ENCODE data around the gene OGFRL1. TPM values are rescaled to one million over a fixed set of nuclear protein-coding genes. Genes with fewer than 3 reads are reported as not detected.
A peak's percentile ranks its signal among the peaks of the same experiment; 100 is the strongest.
"Not testable (repeated sequence)": the region's sequence is repeated elsewhere in the genome, so short reads cannot be mapped to it uniquely, and the experiment has no call there.

OGFRL1 gene
- polyA plus RNA-seq, 1 donor from 2014 or later: 2.7 TPM

DNA sequence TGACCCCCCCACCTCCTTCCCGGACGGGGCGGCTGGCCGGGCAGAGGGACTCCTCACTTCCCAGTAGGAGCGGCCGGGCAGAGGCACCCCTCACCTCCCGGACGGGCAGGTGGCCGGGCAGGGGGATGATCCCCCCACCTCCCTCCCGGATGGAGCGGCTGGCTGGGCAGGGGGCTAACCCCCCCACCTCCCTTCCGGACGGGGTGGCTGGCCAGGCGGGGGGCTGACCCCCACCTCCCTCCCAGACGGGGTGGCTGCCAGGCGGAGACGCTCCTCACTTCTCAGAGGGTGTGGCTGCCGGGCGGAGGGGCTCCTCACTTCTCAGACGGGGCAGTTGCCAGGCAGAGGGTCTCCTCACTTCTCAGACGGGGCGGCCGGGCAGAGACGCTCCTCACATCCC lies 22.2 kb upstream of the OGFRL1 start:
- not testable (repeated sequence) for H3K27me3 Mint-ChIP-seq, H3K36me3 Mint-ChIP-seq, H3K9me3 Mint-ChIP-seq, H3K4me1 Mint-ChIP-seq, H3K4me3 Mint-ChIP-seq, H3K27ac Mint-ChIP-seq

DNA sequence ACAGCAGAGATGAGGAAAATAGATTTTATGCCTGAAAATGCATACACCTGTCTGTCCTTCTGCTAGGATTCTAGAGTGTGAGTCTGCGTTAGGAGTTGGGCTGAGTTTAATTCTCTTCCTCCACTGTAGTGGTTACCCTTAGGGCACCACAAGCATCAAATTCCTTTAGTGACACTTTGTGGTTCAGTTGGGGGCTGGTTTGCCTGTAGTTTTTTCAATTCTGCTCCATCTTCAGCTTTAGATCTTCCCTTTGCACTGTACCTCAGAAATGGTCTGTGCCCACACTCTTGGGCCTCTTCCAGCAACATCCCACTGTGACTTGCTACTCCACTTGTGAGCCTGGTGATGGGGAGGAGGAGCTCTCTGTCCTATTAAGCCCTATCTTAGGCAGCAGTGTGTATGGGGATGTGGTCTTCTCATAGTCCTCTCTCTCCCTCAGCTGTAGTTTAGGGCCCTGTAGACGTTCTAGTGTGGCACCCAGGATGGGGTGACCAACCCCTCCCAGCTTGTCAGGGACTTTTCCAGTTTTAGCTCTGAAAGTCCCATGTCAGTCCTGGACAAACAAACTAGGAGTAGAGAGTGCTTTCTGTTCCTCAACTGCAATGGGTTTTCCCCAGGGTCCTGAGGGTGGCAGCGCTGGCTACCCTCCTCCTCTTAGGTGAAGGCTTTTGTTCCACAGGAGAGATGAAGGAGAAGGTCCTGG lies 19.7 kb upstream of the OGFRL1 start:
- Mint-ChIP-seq H3K4me3 (no peak overlapping the region), H3K36me3 (no peaks in the 10 kb centered on the region), H3K4me1 (peaks cover 0 to 7% (median 0%) of the 10 kb centered on the region in 3 donors), H3K27me3 (peaks cover 4% of the 10 kb centered on the region), H3K27ac (no peak overlapping the region), H3K9me3 (peaks cover 0 to 6% (median 0%) of the 10 kb centered on the region in 3 donors)

DNA sequence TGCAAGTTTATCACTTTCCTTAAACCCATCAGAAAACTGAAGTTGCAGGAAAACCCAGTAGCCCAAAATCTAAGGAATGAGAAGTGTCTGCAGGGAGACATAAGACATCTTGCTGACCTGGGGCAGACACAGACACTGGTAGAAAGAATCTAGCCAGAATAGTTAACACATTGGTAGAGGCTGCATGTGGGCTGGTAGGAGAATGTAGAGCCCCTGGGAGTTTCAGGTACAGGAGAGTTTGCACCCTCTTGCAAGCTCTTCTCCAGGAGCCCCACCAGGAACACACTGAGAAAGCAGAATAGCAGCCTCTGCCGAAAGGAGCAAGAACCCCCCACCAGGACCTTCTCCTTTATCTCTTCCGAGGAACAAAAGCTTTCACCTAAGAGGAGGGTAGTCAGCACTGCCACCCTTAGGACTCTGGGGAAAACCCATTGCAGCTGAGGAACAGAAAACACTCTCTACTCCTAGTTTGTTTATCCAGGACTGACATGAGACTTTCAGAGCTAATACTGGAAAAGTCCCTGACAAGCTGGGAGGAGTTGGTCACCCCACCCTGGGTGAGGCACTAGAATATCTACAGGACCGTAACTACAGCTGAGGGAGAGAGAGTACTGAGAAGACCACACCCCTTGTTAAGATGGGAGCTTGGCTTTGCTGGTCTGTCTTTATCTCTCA lies 10.5 kb upstream of the OGFRL1 start:
- peaks cover 5% of the 10 kb centered on the region for H3K36me3 Mint-ChIP-seq
- peaks cover 0 to 3% (median 0%) of the 10 kb centered on the region in 3 donors for H3K9me3 Mint-ChIP-seq
- no peak overlapping the region for H3K27ac Mint-ChIP-seq
- peaks cover 3 to 5% (median 5%) of the 10 kb centered on the region in 3 donors for H3K4me1 Mint-ChIP-seq
- peak overlapping the region in 1 of 4 donors; percentile 18 for H3K4me3 Mint-ChIP-seq
- H3K27me3 Mint-ChIP-seq: peaks cover 2% of the 10 kb centered on the region

DNA sequence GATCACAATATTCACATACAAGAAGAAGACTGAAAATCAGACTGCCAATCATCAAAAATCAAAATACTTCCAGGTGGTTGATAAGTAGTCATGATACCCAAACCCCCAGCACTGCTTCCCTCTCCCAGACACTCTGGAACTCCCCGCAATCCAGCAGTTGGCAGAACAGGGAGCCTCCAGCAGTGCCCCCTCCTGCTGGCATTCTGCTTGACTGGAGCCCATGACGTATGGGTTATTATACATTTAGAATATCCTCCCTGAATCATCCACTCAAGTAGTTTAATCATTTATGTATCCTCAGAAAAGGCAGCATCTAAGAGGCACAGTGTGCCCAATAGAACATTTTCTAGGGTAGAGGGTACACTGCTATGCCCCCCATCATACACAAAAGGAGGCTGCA lies 9.3 kb upstream of the OGFRL1 start:
- Mint-ChIP-seq H3K4me3 (no peak overlapping the region), H3K9me3 (peaks cover 0 to 3% (median 0%) of the 10 kb centered on the region in 3 donors), H3K4me1 (peaks cover 3 to 5% (median 5%) of the 10 kb centered on the region in 3 donors), H3K27me3 (peaks cover 2% of the 10 kb centered on the region), H3K36me3 (peaks cover 5% of the 10 kb centered on the region), H3K27ac (no peak overlapping the region)

DNA sequence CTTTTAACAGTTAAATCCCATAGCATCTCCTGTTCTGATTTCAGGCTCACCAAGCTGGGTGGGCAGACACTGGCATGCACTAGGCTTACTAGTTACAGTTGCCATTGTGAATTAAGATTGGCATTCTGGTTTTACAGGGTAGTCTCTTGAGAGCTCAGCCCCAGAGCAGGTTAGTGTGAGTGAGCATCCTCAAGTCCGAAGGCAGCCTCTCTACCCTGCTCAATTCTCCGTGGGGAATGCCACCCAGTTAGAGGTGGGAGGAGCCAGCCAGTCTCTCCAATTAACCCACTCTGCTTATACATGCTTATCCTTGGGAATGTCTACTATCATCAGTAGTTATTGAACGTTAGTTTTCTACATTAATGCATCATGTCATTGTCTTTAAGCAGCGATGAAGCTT lies 8.9 kb upstream of the OGFRL1 start:
- H3K27me3 Mint-ChIP-seq: peaks cover 2% of the 10 kb centered on the region
- no peak overlapping the region for H3K4me3 Mint-ChIP-seq
- no peak overlapping the region for H3K27ac Mint-ChIP-seq
- H3K9me3 Mint-ChIP-seq: peaks cover 0 to 3% (median 0%) of the 10 kb centered on the region in 3 donors
- peaks cover 5% of the 10 kb centered on the region for H3K36me3 Mint-ChIP-seq
- peaks cover 5 to 10% (median 5%) of the 10 kb centered on the region in 3 donors for H3K4me1 Mint-ChIP-seq

DNA sequence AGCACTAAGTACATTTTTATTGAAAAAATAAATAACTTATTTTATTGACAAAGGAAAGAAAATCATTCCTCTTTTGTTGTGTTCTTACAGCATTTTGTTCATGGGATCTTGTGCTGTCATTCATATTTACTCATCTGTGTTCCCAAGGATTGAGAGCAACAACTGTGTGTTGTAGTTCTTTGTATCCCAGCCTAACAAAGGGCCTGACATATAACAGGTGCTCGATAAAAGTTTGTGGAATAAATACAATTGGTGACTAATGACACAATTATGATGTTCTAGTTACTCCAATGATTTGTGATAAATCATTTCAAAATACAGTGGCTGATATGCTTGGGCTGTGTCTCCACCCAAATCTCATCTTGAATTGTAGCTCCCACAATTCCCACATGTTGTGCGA lies 7.9 kb upstream of the OGFRL1 start:
- Mint-ChIP-seq H3K4me1 (peaks cover 5 to 10% (median 5%) of the 10 kb centered on the region in 3 donors), H3K36me3 (peaks cover 5% of the 10 kb centered on the region), H3K27ac (no peak overlapping the region), H3K9me3 (peaks cover 0 to 3% (median 0%) of the 10 kb centered on the region in 3 donors), H3K4me3 (no peak overlapping the region), H3K27me3 (peaks cover 2% of the 10 kb centered on the region)

DNA sequence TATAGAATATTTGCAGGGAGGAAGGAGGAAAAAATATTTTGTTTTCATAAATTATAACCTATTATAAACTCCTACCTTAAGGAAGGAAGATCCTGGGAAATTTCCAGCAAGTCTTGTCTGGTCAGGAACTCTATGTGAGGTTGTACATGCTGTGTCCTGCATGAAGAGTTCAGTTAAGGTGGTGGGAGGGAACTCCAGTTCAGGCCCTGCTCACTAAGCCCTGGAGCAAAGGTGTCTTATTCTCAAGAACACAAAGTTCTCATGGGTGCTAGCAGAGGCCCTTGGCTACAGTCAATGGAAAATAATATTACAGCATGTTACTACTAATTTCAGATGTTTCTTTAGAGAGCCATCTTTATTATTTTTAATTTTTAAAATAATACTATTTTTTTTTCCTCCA lies 3.8 kb upstream of the OGFRL1 start:
- H3K4me1 Mint-ChIP-seq: peaks cover 17 to 23% (median 21%) of the 10 kb centered on the region in 3 donors
- H3K27ac Mint-ChIP-seq: peak overlapping the region in 2 of 3 donors; percentile 21 to 49
- peak overlapping the region in 1 of 4 donors; percentile 51 for H3K4me3 Mint-ChIP-seq
- H3K36me3 Mint-ChIP-seq: peaks cover 5% of the 10 kb centered on the region
- no peaks in the 10 kb centered on the region for H3K27me3 Mint-ChIP-seq
- H3K9me3 Mint-ChIP-seq: peaks cover 0 to 3% (median 0%) of the 10 kb centered on the region in 3 donors

DNA sequence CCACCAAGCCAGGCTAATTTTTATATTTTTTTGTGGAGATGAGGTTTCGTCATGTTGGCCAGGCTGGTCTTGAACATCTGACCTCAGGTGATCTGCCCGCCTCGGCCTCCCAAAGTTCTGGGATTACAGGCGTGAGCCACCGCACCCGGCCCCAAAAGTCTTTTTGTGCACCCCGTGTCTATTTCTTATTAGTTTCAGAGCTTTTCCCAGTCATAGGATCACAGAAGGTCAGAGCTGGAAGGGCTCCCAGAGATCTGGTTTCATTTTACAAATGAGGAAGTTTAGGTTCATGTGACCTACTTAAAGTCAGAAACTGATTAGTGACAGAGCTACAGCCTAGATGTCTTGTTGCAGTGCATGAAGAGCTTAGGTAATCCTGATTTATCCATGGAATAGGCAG lies 1.6 kb upstream of the OGFRL1 start:
- peak overlapping the region; percentile 80 to 94 (median 92) for H3K27ac Mint-ChIP-seq
- no peaks in the 10 kb centered on the region for H3K27me3 Mint-ChIP-seq
- no peaks in the 10 kb centered on the region for H3K9me3 Mint-ChIP-seq
- H3K4me3 Mint-ChIP-seq: peak overlapping the region; percentile 81 to 95 (median 92)
- H3K36me3 Mint-ChIP-seq: peaks cover 6% of the 10 kb centered on the region
- H3K4me1 Mint-ChIP-seq: peaks cover 38 to 42% (median 40%) of the 10 kb centered on the region in 3 donors

DNA sequence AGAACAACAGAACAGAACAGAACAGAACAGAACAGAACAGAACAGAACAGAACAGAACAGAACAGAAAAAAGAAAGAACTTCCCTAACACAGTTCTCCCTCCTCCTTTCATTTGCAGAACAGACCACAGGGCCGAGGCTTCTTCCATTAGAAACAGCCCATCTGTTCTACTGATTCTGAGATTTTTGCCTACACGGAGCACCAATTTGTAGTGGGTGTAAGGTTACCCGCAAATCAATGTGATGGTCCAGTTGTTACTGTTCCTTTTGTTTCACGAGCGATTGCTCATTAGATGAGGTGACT lies 734 bp upstream of the OGFRL1 start:
- peaks cover 8% of the 10 kb centered on the region for H3K36me3 Mint-ChIP-seq
- no peaks in the 10 kb centered on the region for H3K27me3 Mint-ChIP-seq
- no peaks in the 10 kb centered on the region for H3K9me3 Mint-ChIP-seq
- peak overlapping the region; percentile 80 to 94 (median 92) for H3K27ac Mint-ChIP-seq
- peak overlapping the region; percentile 81 to 95 (median 92) for H3K4me3 Mint-ChIP-seq
- peaks cover 41 to 44% (median 43%) of the 10 kb centered on the region in 3 donors for H3K4me1 Mint-ChIP-seq

DNA sequence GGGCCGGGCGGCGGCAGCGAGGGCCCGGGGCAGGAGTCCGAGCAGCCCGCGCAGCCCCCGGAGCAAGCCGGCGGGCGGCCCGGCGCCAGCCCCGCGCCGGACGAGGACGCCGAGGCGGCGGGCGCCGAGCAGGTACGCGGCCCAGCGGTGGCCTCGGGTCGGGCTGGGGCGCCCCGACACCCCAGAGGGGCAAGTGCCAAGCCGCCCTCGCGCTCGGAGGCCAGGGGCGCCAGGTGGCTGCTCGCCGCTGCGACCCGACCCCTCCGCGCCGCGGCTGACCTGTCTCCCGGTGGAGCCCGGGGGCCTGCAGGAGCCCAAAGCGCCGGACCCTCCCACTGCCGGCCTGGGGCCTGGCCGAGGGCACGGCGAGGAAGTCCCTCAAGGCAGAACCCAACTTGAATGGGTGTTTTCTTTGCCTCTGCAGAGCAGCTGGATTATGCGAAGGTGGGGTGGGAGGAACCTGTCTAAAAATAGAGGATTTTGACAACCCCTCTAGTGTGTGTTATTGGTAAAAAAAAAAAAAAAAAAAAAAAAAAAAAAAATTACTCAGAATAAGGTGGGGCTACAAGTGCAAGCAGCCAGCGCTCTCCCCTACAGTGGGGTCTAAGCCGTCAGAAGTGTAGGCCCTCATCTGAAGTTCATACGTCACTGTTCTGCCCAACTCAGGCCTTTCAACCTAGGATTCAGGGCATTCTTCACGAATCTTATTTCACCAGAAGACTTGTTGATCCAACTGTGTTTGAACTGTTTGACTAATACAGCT lies 609 bp downstream of the OGFRL1 start:
- Mint-ChIP-seq H3K4me3 (peak overlapping the region; percentile 83 to 94 (median 92)), H3K4me1 (peaks cover 41 to 44% (median 43%) of the 10 kb centered on the region in 3 donors), H3K36me3 (peaks cover 11% of the 10 kb centered on the region), H3K27ac (peak overlapping the region in 2 of 3 donors; percentile 77 to 82), H3K27me3 (no peaks in the 10 kb centered on the region), H3K9me3 (no peaks in the 10 kb centered on the region)

DNA sequence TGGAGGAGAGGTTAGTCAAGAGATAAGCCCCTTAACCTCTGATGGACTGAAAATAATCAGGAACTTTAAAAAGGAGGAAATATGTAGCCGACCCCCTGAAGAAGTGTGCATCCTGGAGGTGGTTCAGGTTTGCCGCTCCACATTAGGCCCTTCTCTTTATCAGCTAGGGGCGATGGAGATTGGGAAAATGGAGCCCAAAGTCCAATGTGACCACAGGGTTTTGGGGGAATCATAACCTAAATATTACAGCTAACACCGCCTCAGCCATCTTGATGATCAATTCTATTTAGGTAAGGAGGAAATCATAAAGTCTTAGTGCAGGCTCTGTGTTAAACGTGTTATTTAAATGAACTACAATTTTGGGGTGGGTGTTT lies 1.2 kb downstream of the OGFRL1 start:
- Mint-ChIP-seq H3K4me3 (peak overlapping the region; percentile 83 to 94 (median 92)), H3K27ac (peak overlapping the region in 2 of 3 donors; percentile 77 to 82), H3K36me3 (peaks cover 13% of the 10 kb centered on the region), H3K9me3 (no peaks in the 10 kb centered on the region), H3K4me1 (peaks cover 39 to 41% (median 41%) of the 10 kb centered on the region in 3 donors), H3K27me3 (no peaks in the 10 kb centered on the region)

DNA sequence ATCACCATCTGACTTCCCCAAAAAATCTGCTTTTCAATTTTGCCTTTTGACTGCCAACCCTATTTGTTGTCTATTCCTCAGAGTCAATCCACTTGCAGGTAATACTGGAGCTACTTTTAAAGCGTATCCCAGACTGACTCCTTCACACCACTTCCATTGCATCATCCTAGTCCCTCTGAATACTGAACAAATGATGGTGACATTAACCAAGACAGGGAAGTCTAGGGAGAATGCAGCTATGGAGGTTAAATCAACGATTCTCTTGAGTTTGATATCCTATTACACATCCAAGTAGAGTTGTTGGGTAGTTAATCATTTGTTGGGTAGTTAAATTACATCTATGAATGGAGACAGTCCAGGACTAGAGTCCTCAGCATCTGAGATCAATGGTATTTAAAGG lies 2.0 kb downstream of the OGFRL1 start:
- no peaks in the 10 kb centered on the region for H3K9me3 Mint-ChIP-seq
- peaks cover 39 to 41% (median 41%) of the 10 kb centered on the region in 3 donors for H3K4me1 Mint-ChIP-seq
- peak overlapping the region in 1 of 3 donors; percentile 82 for H3K27ac Mint-ChIP-seq
- peak overlapping the region; percentile 12 to 89 (median 44) for H3K4me3 Mint-ChIP-seq
- H3K27me3 Mint-ChIP-seq: no peaks in the 10 kb centered on the region
- peaks cover 14% of the 10 kb centered on the region for H3K36me3 Mint-ChIP-seq

DNA sequence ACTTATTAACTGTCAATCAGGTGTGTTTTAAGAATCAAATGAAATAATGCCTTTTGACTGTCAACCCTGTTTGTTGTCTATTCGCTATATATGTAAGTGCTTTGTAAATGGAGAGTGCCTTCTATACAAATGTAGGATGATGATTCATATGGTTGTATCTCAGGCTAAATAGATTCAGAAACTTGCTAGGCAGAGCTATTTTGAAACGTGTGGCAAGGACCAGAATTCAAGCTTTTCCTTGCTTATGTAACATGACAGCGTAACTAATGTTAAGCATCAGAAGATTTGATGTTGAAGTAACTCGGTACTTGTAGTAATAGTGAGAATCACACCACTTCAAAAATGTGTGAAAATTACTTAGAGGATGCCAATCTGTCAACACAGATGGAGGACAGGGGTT lies 3.4 kb downstream of the OGFRL1 start:
- Mint-ChIP-seq H3K36me3 (peaks cover 17% of the 10 kb centered on the region), H3K4me1 (peaks cover 36 to 39% (median 39%) of the 10 kb centered on the region in 3 donors), H3K4me3 (peak overlapping the region in 3 of 4 donors; percentile 1 to 89 (median 14)), H3K9me3 (no peaks in the 10 kb centered on the region), H3K27ac (no peak overlapping the region), H3K27me3 (no peaks in the 10 kb centered on the region)

DNA sequence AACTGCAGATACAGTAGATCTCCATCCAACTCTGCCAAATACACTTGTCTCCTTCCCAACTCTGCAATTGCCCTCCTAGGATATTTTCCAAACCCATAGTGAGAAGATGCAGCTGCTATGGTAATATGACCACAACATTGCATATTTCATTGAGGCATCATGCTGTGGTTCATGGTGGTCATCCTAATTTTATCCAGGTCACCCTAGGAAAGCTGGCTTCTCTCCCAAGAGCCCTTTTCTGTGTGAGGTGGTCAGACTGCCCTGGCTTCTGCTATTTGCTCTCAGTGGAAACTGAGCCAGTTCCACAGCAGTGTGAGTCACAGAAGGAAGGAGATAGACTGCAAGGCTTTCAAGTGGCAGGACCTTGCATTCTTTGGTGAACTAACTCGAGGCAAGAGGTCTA lies 5.5 kb downstream of the OGFRL1 start:
- Mint-ChIP-seq H3K4me1 (peaks cover 24 to 29% (median 28%) of the 10 kb centered on the region in 3 donors), H3K36me3 (peaks cover 22% of the 10 kb centered on the region), H3K4me3 (peak overlapping the region in 1 of 4 donors; percentile 0), H3K27ac (peak overlapping the region in 1 of 3 donors; percentile 32), H3K27me3 (no peaks in the 10 kb centered on the region), H3K9me3 (no peaks in the 10 kb centered on the region)

DNA sequence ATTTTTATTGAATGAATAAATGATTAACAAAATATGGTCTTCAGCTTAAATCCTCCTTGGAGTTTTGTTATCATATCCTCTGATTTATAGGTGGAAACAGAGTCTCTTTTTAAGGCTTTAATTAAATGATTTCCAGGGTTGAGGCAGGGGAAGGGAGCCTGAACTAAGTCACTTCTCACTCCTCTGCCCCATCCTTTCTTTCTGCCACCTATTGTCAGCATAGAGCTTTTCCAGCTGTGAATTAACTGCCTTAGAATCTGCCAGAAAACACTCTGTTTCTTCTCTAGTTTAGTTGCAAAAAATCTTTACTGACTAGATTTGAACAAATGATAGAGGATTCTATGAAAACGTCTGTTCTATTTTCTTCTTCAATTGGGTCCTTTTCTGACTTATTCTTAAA lies 9.8 kb downstream of the OGFRL1 start:
- Mint-ChIP-seq H3K36me3 (peaks cover 20% of the 10 kb centered on the region), H3K4me3 (no peak overlapping the region), H3K27ac (no peak overlapping the region), H3K4me1 (no peaks in the 10 kb centered on the region), H3K9me3 (no peaks in the 10 kb centered on the region), H3K27me3 (no peaks in the 10 kb centered on the region)

Measured in IgD-negative memory B cell (primary cell).